Measurements from ENCODE around the gene EVI5. TPM values are rescaled to one million over a fixed set of nuclear protein-coding genes. Genes with fewer than 3 reads are reported as not detected.
A peak's percentile ranks its signal among the peaks of the same experiment; 100 is the strongest.

EVI5 gene
- total RNA-seq, 4 donors from 2014 or later, result 16.3 to 135 (median 33.7) TPM

GRCh38 chr1:92544756-92545165 is 240.1 kb downstream of the EVI5 start:
- Histone ChIP-seq H3K36me3 (no peaks in the 10 kb centered on the region), H3K27ac (no peak overlapping the region), H3K27me3 (no peaks in the 10 kb centered on the region), H3K9me3 (no peaks in the 10 kb centered on the region), H3K4me3 (no peak overlapping the region), H3K4me1 (no peaks in the 10 kb centered on the region)
- DNase-seq, result no peak
- no peak for TF ChIP-seq POLR2A (IDR thresholded peaks at IDR 0.05)
- TF ChIP-seq CTCF (IDR thresholded peaks at IDR 0.05), result no peak

GRCh38 chr1:92543131-92544055 is 241.5 kb downstream of the EVI5 start:
- TF ChIP-seq POLR2A (IDR thresholded peaks at IDR 0.05) (no peak), CTCF (IDR thresholded peaks at IDR 0.05) (no peak)
- Histone ChIP-seq H3K27ac (no peak overlapping the region), H3K4me1 (peaks cover 0 to 2% (median 0%) of the 10 kb centered on the region in 4 donors), H3K27me3 (no peaks in the 10 kb centered on the region), H3K4me3 (no peak overlapping the region), H3K36me3 (no peaks in the 10 kb centered on the region), H3K9me3 (no peaks in the 10 kb centered on the region)
- no peak for DNase-seq

GRCh38 chr1:92538413-92539061 is 246.4 kb downstream of the EVI5 start:
- TF ChIP-seq CTCF (IDR thresholded peaks at IDR 0.05) (no peak), POLR2A (IDR thresholded peaks at IDR 0.05) (no peak)
- H3K27ac ChIP-seq, result peak overlapping the region in 1 of 4 donors; percentile 20
- DNase-seq, result no peak
- H3K36me3 ChIP-seq, result no peaks in the 10 kb centered on the region
- no peaks in the 10 kb centered on the region for H3K27me3 ChIP-seq
- peaks cover 0 to 16% (median 0%) of the 10 kb centered on the region in 4 donors for H3K4me1 ChIP-seq
- H3K9me3 ChIP-seq, result no peaks in the 10 kb centered on the region
- H3K4me3 ChIP-seq, result no peak overlapping the region

- H3K4me1 ChIP-seq, result peaks cover 0 to 16% (median 0%) of the 10 kb centered on the region in 4 donors
- no peaks in the 10 kb centered on the region for H3K27me3 ChIP-seq
- H3K4me3 ChIP-seq, result no peak overlapping the region
- no peaks in the 10 kb centered on the region for H3K36me3 ChIP-seq
- H3K27ac ChIP-seq, result peak overlapping the region in 1 of 4 donors; percentile 20
- no peaks in the 10 kb centered on the region for H3K9me3 ChIP-seq
- TF ChIP-seq CTCF (IDR thresholded peaks at IDR 0.05), result no peak
- no peak for DNase-seq
Measured at GRCh38 chr1:92538048-92538412, 246.9 kb downstream of the EVI5 start.

- peak overlapping the region in 2 of 4 donors; percentile 15 to 20 for H3K27ac ChIP-seq
Measured at GRCh38 chr1:92536980-92537884, 247.7 kb downstream of the EVI5 start.

More at GRCh38 chr1:92536980-92537884, 247.7 kb downstream of the EVI5 start:
- Histone ChIP-seq H3K9me3 (no peaks in the 10 kb centered on the region), H3K27me3 (no peaks in the 10 kb centered on the region), H3K4me3 (no peak overlapping the region), H3K36me3 (no peaks in the 10 kb centered on the region), H3K4me1 (peaks cover 0 to 16% (median 0%) of the 10 kb centered on the region in 4 donors)
- no peak for DNase-seq
- no peak for TF ChIP-seq POLR2A (IDR thresholded peaks at IDR 0.05)
- no peak for TF ChIP-seq CTCF (IDR thresholded peaks at IDR 0.05)

Measured in Peyer's patch (tissue), 4 donors.